H1 (cell line): ENCODE results near the gene EPS8L1. TPM values are rescaled to one million over a fixed set of nuclear protein-coding genes. Genes with fewer than 3 reads are reported as not detected.
A peak's percentile ranks its signal among the peaks of the same experiment; 100 is the strongest.

ENCODE experiments used
- CTCF ChIA-PET: fragments of 300-600 bp; sonication (Branson Sonifier 250); formaldehyde crosslinking; loops from one replicate; lab custom pipeline; 2021; ENCODE audit not compliant: partially characterized antibody; lab: Charles Lee
- POLR2A ChIA-PET: fragments of 300-600 bp; sonication (Branson Sonifier 250); formaldehyde crosslinking; loops from one replicate; lab custom pipeline; 2021; ENCODE audit warnings: inconsistent platforms; ENCODE audit not compliant: partially characterized antibody; lab: Charles Lee
- DNase-seq, 2 experiments: peaks; one replicate each; pipeline versions ENCODE4 v3.0.0 to v3.0.0-alpha.2; 2010 to 2022; ENCODE audit warnings: low spot score in 2 of 2, low read depth in 1 of 2, mixed read lengths in 1 of 2
- FAIRE-seq: peaks from 2 replicates; lab custom pipeline; 2011; peaks lifted over from hg19 to GRCh38; lab: Jason Lieb, UNC
- H2AFZ ChIP-seq: 2 replicates; pipeline ENCODE4 v1.8.1; 2012; ENCODE audit warnings: low read length, inconsistent platforms
- H2AK5ac ChIP-seq: 2 replicates; pipeline ENCODE4 v1.6.1; 2013; ENCODE audit warnings: low read depth, low read length
- H2BK120ac ChIP-seq: replicated peaks from 2 replicates; pipeline ENCODE3; 2013; ENCODE audit warnings: low read depth, low read length, inconsistent platforms
- H2BK12ac ChIP-seq: 2 replicates; pipeline ENCODE4 v1.6.1; 2013; ENCODE audit warnings: low read depth, low read length
- H2BK15ac ChIP-seq: 2 replicates; pipeline ENCODE4 v1.6.1; 2013; ENCODE audit warnings: low read length
- H2BK20ac ChIP-seq: 2 replicates; pipeline ENCODE4 v1.6.1; 2013; ENCODE audit warnings: low read length
- H2BK5ac ChIP-seq: 2 replicates; pipeline ENCODE4 v1.6.1; 2013; ENCODE audit warnings: low read depth, low read length
- H3K14ac ChIP-seq: 2 replicates; pipeline ENCODE4 v1.6.1; 2013; ENCODE audit warnings: inconsistent platforms; ENCODE audit not compliant: insufficient read length
- H3K18ac ChIP-seq: 2 replicates; pipeline ENCODE4 v1.6.1; 2013; ENCODE audit warnings: low read length; ENCODE audit errors: extremely low read depth
- H3K23ac ChIP-seq: 2 replicates; pipeline ENCODE4 v1.6.1; 2013; ENCODE audit warnings: inconsistent platforms; ENCODE audit not compliant: insufficient read length
- H3K23me2 ChIP-seq: 2 replicates; pipeline ENCODE4 v1.6.1; 2013; ENCODE audit warnings: low read depth, low read length
- H3K27ac ChIP-seq: 2 replicates; pipeline ENCODE4 v1.6.1; 2011; ENCODE audit warnings: low read depth, low read length, inconsistent platforms
- H3K27me3 ChIP-seq, 4 experiments: replicated peaks in 1 of 4; 1 replicate in 1 of 4; 2 replicates in 3 of 4; pipeline versions ENCODE4 v1.6.1 to v1.8.1; 2011 to 2013; ENCODE audit warnings: low read length in 3 of 4, mild to moderate bottlenecking in 3 of 4, inconsistent platforms in 2 of 4, mixed read lengths in 2 of 4, moderate library complexity in 1 of 4; ENCODE audit not compliant: control insufficient read depth in 3 of 4, insufficient read depth in 3 of 4; ENCODE audit errors: extremely low read depth in 1 of 4
- H3K36me3 ChIP-seq, 4 experiments: 2 replicates each; pipeline versions ENCODE4 v1.6.1 to v1.8.1; 2011 to 2013; ENCODE audit warnings: mild to moderate bottlenecking in 4 of 4, low read length in 3 of 4, moderate library complexity in 2 of 4, control low read depth in 1 of 4, inconsistent platforms in 1 of 4; ENCODE audit not compliant: insufficient read depth in 4 of 4, control insufficient read depth in 2 of 4
- H3K4ac ChIP-seq: replicated peaks from 2 replicates; pipeline ENCODE3; 2013; ENCODE audit warnings: low read length, low read depth, mixed read lengths, inconsistent platforms; ENCODE audit not compliant: insufficient read length
- H3K4me1 ChIP-seq, 4 experiments: replicated peaks in 1 of 4; 1 replicate in 1 of 4; 2 replicates in 3 of 4; pipeline versions ENCODE4 v1.6.1 to v1.8.1; 2011 to 2013; ENCODE audit warnings: low read length in 3 of 4, inconsistent platforms in 2 of 4, mixed read lengths in 1 of 4; ENCODE audit not compliant: insufficient read depth in 4 of 4, control insufficient read depth in 3 of 4
- H3K4me2 ChIP-seq, 2 experiments: 2 replicates each; pipeline versions ENCODE4 v1.6.1 to v1.8.1; 2011 to 2013; ENCODE audit warnings: low read depth in 2 of 2, low read length in 2 of 2, control low read depth in 1 of 2, inconsistent platforms in 1 of 2, mild to moderate bottlenecking in 1 of 2; ENCODE audit not compliant: insufficient read depth in 1 of 2
- H3K4me3 ChIP-seq, 4 experiments: fragments of 200-600, 300-600 bp in 1 of 4; sonication (generic), shearing (Covaris generic), sonication (Bioruptor Twin) in 1 of 4; 2 replicates each; pipeline versions ENCODE4 v1.5.1 to v1.8.1; 2011 to 2016; ENCODE audit warnings: low read length in 4 of 4, low read depth in 3 of 4, control low read depth in 2 of 4, inconsistent platforms in 2 of 4, mild to moderate bottlenecking in 2 of 4, mixed read lengths in 1 of 4, moderate library complexity in 1 of 4; ENCODE audit not compliant: insufficient read depth in 2 of 4; ENCODE audit errors: extremely low read depth in 1 of 4
- H3K56ac ChIP-seq: replicated peaks from 2 replicates; pipeline ENCODE3; 2013; ENCODE audit warnings: low read depth, mild to moderate bottlenecking, mixed read lengths, low read length, inconsistent platforms; ENCODE audit not compliant: insufficient read length
- H3K79me1 ChIP-seq: 2 replicates; pipeline ENCODE4 v1.6.1; 2013; ENCODE audit warnings: low read depth, low read length, control low read depth
- H3K79me2 ChIP-seq, 2 experiments: 2 replicates each; pipeline versions ENCODE4 v1.6.1 to v1.8.1; 2012 to 2013; ENCODE audit warnings: low read length in 2 of 2, mild to moderate bottlenecking in 2 of 2, inconsistent platforms in 1 of 2; ENCODE audit not compliant: insufficient read depth in 2 of 2, control insufficient read depth in 1 of 2
- H3K9ac ChIP-seq, 4 experiments: replicated peaks in 1 of 4; 1 replicate in 1 of 4; 2 replicates in 3 of 4; pipeline versions ENCODE4 v1.6.1 to v1.8.1; 2011 to 2013; ENCODE audit warnings: low read depth in 3 of 4, low read length in 3 of 4, control low read depth in 2 of 4, mild to moderate bottlenecking in 2 of 4, moderate library complexity in 2 of 4, inconsistent platforms in 1 of 4; ENCODE audit errors: extremely low read depth in 1 of 4
- H3K9me3 ChIP-seq, 2 experiments: 2 replicates each; pipeline versions ENCODE4 v1.6.1 to v1.8.1; 2012 to 2013; ENCODE audit warnings: mild to moderate bottlenecking in 2 of 2, moderate library complexity in 2 of 2, control low read depth in 1 of 2, inconsistent platforms in 1 of 2, low read depth in 1 of 2, low read length in 1 of 2, mixed read lengths in 1 of 2; ENCODE audit not compliant: insufficient read depth in 2 of 2
- H4K20me1 ChIP-seq, 2 experiments: replicated peaks in 1 of 2; 2 replicates each; pipeline versions ENCODE3 to v1.8.1; 2011 to 2013; ENCODE audit warnings: inconsistent platforms in 2 of 2, low read length in 2 of 2, mild to moderate bottlenecking in 1 of 2; ENCODE audit not compliant: insufficient read depth in 2 of 2, control insufficient read depth in 1 of 2
- H4K5ac ChIP-seq: 2 replicates; pipeline ENCODE4 v1.6.1; 2013; ENCODE audit warnings: low read length, low read depth, mixed read lengths, inconsistent platforms; ENCODE audit not compliant: insufficient read length
- H4K8ac ChIP-seq: 2 replicates; pipeline ENCODE4 v1.8.0; 2013; ENCODE audit warnings: mild to moderate bottlenecking, moderate library complexity, low read length, inconsistent platforms; ENCODE audit not compliant: insufficient read depth; ENCODE audit errors: extremely low read depth
- H4K91ac ChIP-seq: replicated peaks from 2 replicates; pipeline ENCODE3; 2013; ENCODE audit warnings: low read length, mixed read lengths, inconsistent platforms; ENCODE audit not compliant: insufficient read length
- BCL11A ChIP-seq, 2 experiments: IDR thresholded peaks; one replicate each; pipeline ENCODE4 v1.6.1; 2011; ENCODE audit warnings: low read depth in 2 of 2, low read length in 2 of 2, mild to moderate bottlenecking in 2 of 2
- E2F6 ChIP-seq: IDR thresholded peaks from 2 replicates; pipeline ENCODE4 v1.6.1; 2012; ENCODE audit warnings: inconsistent platforms
- JUN ChIP-seq: IDR thresholded peaks from 2 replicates; pipeline ENCODE4 v1.6.1; 2011; ENCODE audit warnings: low read depth, mild to moderate bottlenecking, improper control_type of control experiment, low read length
- KDM5A ChIP-seq: fragments of 200-600 bp; IDR thresholded peaks from 2 replicates; pipeline ENCODE4 v1.7.1; 2012; ENCODE audit warnings: mild to moderate bottlenecking, low read length, inconsistent platforms, mixed read lengths
- PHF8 ChIP-seq: fragments of 200-600 bp; sonication (generic); conservative IDR thresholded peaks from 2 replicates; pipeline ENCODE4 v1.7.1; 2012; ENCODE audit warnings: low read depth, mild to moderate bottlenecking, inconsistent platforms, low read length, moderate library complexity
- SIN3A ChIP-seq, 2 experiments: IDR thresholded peaks in 1 of 2; conservative IDR thresholded peaks in 1 of 2; 2 replicates each; pipeline ENCODE4 v1.6.1; 2011 to 2012; ENCODE audit warnings: low read length in 2 of 2, improper control_type of control experiment in 1 of 2, low read depth in 1 of 2, mild to moderate bottlenecking in 1 of 2
- SIX5 ChIP-seq: IDR thresholded peaks from 2 replicates; pipeline ENCODE4 v1.6.1; 2011; ENCODE audit warnings: mild to moderate bottlenecking, low read depth, low read length
- WGBS, 2 experiments: shearing (Covaris generic) in 1 of 2; methylation state at CpG; one replicate each; pipeline versions ENCODE4 v1.1.6 to v1.1.7; 2013 to 2015; ENCODE audit warnings: low lambda C conversion rate in 2 of 2, mixed read lengths in 2 of 2, inconsistent platforms in 1 of 2, low coverage in 1 of 2, missing lambda C conversion rate in 1 of 2; ENCODE audit not compliant: insufficient replicate concordance in 2 of 2, insufficient coverage in 1 of 2, insufficient read length in 1 of 2; ENCODE audit errors: extremely low coverage in 1 of 2, missing lambda C conversion rate in 1 of 2; 5-methylcytosine and 5-hydroxymethylcytosine counted together
- polyA plus RNA-seq, 7 experiments: library from polyadenylated mRNA; depleted of rRNA in 3 of 7; stranded (reverse) in 5 of 7; unstranded in 2 of 7; fragments of >200 nt in 5 of 7; fragments of 200-250 nt in 2 of 7; gene quantifications; 1 replicate in 5 of 7; 2 replicates in 1 of 7; 4 replicates in 1 of 7; pipeline versions ENCODE4 v1.2.1 to v1.2.3, GENCODE V29; 2011 to 2013; ENCODE audit warnings: missing spikeins in 2 of 7, mixed read lengths in 2 of 7
- total RNA-seq: library from RNA; stranded (reverse); fragmentation: NEBNext Ultra II Directional; extraction: Animal tissue kit (Norgen Biotek cat#: 25700); gene quantifications from 2 replicates; pipeline ENCODE4 v1.2.1, GENCODE V29; 2021
- TF ChIP-seq, protein P1 (sequence below): IDR thresholded peaks from 2 replicates; pipeline ENCODE4 v1.6.1; 2011; ENCODE audit warnings: low read length, improper control_type of control experiment

Gene EPS8L1
- total and polyA plus RNA-seq, 2 of the 8 experiments (the other 6 are each of a cell fraction or from before 2014, with no cell fraction given): 19.8 to 30.2 TPM

DNA sequence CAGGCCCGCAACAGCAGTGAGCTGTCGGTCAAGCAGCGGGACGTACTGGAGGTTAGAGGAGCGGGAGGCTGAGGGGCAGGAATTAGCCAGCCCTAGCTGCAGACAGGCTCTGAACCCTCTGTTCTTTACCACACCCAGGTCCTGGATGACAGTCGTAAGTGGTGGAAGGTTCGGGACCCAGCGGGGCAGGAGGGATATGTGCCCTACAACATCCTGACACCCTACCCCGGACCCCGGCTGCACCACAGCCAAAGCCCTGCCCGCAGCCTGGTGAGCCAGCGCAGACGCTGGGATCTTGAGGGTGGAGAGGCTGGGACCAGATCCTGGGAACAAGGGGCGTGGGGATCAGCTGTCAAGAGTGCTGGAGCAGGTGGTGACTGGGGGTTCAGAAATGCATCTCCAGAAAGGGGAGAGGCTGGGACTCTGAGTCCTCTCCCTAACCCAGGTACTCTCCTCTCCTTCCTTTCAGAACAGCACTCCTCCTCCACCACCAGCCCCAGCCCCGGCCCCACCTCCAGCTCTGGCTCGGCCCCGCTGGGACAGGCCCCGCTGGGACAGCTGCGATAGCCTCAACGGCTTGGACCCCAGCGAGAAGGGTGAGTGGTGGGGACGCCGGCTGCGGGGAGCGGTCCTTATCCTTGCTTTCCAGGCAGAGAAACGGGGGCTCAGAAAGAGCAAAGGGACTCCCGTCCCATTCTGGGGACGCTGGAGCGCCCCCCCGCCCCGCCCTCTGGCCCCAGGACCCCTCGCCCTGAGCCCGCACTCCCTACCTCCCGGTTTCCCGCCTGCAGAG is 10.4 kb downstream of the EPS8L1 start:
- H2BK15ac ChIP-seq: peak overlapping the region; percentile 61; the same call in 1 of the 2 replicates
- no peaks in the 10 kb centered on the region for H3K79me2 ChIP-seq
- no peak overlapping the region for H2BK120ac ChIP-seq
- H4K5ac ChIP-seq: no peak overlapping the region
- no peak overlapping the region for H2BK5ac ChIP-seq
- peak overlapping the region; percentile 50; the same call in 1 of the 2 replicates for H2BK12ac ChIP-seq
- ChIA-PET CTCF (interaction anchor here (0.6 to 4.5 kb wide), 14 partner anchors 9 to 412 kb away, joined by 3 to 26 read pairs (median 3); partner anchors contain the start of gene RDH13), POLR2A (interaction anchor here (0.7 to 8.7 kb wide), 10 partner anchors 9 to 322 kb away, joined by 3 to 72 read pairs (median 4); partner anchors contain the start of genes EPS8L1, PPP1R12C and UBE2S)
- no peak overlapping the region for H3K23ac ChIP-seq
- H3K18ac ChIP-seq: peak overlapping the region; percentile 48
- no peak overlapping the region for H3K56ac ChIP-seq
- peaks cover 16% of the 10 kb centered on the region for H3K23me2 ChIP-seq
- H3K9me3 ChIP-seq: no peaks in the 10 kb centered on the region
- H3K36me3 ChIP-seq: peaks cover 0 to 3% (median under 1%) of the 10 kb centered on the region in 4 experiments; a peak in 2 of 8 replicates
- peaks cover 0 to 3% (median 2%) of the 10 kb centered on the region in 4 experiments; a peak in 4 of 7 replicates for H3K27me3 ChIP-seq
- peak overlapping the region; percentile 71 to 98 for H3K4me2 ChIP-seq
- H4K8ac ChIP-seq: no peak overlapping the region
- DNase-seq (peak in 1 of 2 experiments; percentile 69), FAIRE-seq (no peak)
- no peak overlapping the region for H3K4ac ChIP-seq
- H3K4me3 ChIP-seq: peak overlapping the region; percentile 46 to 84 (median 72)
- peak overlapping the region in 3 of 4 experiments; percentile 34 to 77 (median 48); a peak in 2 of 7 replicates for H3K9ac ChIP-seq
- H2AFZ ChIP-seq: no peak overlapping the region
- H4K91ac ChIP-seq: no peak overlapping the region
- 79% methylated on average over 13 of the region's 35 CpGs; no CpG with 5 or more reads in 1 of the 2 experiments for WGBS, 2 experiments
- peak overlapping the region; percentile 24; the same call in 1 of the 2 replicates for H2AK5ac ChIP-seq
- H3K4me1 ChIP-seq: peaks cover 0 to 25% (median 19%) of the 10 kb centered on the region in 4 experiments; a peak in 6 of 7 replicates
- no peak overlapping the region for H3K14ac ChIP-seq
- no peak overlapping the region for H3K27ac ChIP-seq
- no peaks in the 10 kb centered on the region; the same call in 1 of the 2 replicates for H3K79me1 ChIP-seq
- H4K20me1 ChIP-seq: peaks cover 14 to 15% of the 10 kb centered on the region in 2 experiments
- no peak overlapping the region for H2BK20ac ChIP-seq
- TF ChIP-seq PHF8 (no peak), BCL11A (IDR thresholded peaks at IDR 0.05; ENCODE audit: low read depth in 2 of 2, low read length in 2 of 2) (no peak), E2F6 (0 out of 2 replicates have a peak, but pooled peaks have one; percentile 2), KDM5A (no peak), SIX5 (no peak), SIN3A (conservative IDR thresholded peaks at IDR 0.05 in 1 of 2, IDR thresholded peaks at IDR 0.05 in 1 of 2; ENCODE audit: low read depth in 1 of 2, low read length in 2 of 2) (0 out of 4 replicates have a peak, but pooled peaks have one; percentile 17 to 58), JUN (no peak)
- TF ChIP-seq, protein P1, sequence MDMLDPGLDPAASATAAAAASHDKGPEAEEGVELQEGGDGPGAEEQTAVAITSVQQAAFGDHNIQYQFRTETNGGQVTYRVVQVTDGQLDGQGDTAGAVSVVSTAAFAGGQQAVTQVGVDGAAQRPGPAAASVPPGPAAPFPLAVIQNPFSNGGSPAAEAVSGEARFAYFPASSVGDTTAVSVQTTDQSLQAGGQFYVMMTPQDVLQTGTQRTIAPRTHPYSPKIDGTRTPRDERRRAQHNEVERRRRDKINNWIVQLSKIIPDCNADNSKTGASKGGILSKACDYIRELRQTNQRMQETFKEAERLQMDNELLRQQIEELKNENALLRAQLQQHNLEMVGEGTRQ: no peak
